GM23338 (cell line): ENCODE data around the gene ZKSCAN8.

ENCODE experiments used
- CREB1 ChIP-seq: fragments of 250-450 bp; sonication (Bioruptor Pico); IDR thresholded peaks from 2 replicates; pipeline ENCODE4 v1.5.0; 2020; ENCODE audit warnings: low read depth, mild to moderate bottlenecking, moderate library complexity
- EZH2 ChIP-seq: fragments of 200-600 bp; sonication (generic); IDR thresholded peaks from one replicate; pipeline ENCODE4 v1.8.0; 2017; ENCODE audit warnings: antibody characterized with exemption, mild to moderate bottlenecking, low read depth; ENCODE audit not compliant: unreplicated experiment
- EZH2phosphoT487 ChIP-seq: fragments of 200-600 bp; sonication (generic); IDR thresholded peaks from one replicate; pipeline ENCODE4 v1.8.1; 2018; ENCODE audit warnings: antibody characterized with exemption; ENCODE audit not compliant: unreplicated experiment
- JUNB ChIP-seq: IDR thresholded peaks from one replicate; pipeline ENCODE4 v1.6.1; 2016; ENCODE audit warnings: antibody characterized with exemption; ENCODE audit not compliant: unreplicated experiment
- NANOG ChIP-seq: IDR thresholded peaks from 2 replicates; pipeline ENCODE4 v1.6.1; 2016; ENCODE audit warnings: antibody characterized with exemption, borderline replicate concordance
- POLR2AphosphoS5 ChIP-seq: IDR thresholded peaks from 2 replicates; pipeline ENCODE4 v1.6.1; 2016; ENCODE audit warnings: antibody characterized with exemption, low read depth
- STAT1 ChIP-seq: IDR thresholded peaks from one replicate; pipeline ENCODE4 v1.6.1; 2016; ENCODE audit warnings: antibody characterized with exemption; ENCODE audit not compliant: unreplicated experiment
- ZNF114 ChIP-seq: fragments of 250-450 bp; sonication (Bioruptor Pico); IDR thresholded peaks from 2 replicates; pipeline ENCODE4 v1.5.0; 2020; ENCODE audit warnings: mild to moderate bottlenecking, moderate library complexity
- TF ChIP-seq, protein P1 (sequence below), 2 experiments: fragments of 200-600 bp in 1 of 2; sonication (generic) in 1 of 2; conservative IDR thresholded peaks; 2 replicates each; pipeline versions ENCODE4 v1.5.1 to v1.6.1; 2016 to 2017; ENCODE audit warnings: antibody characterized with exemption in 2 of 2, low read depth in 2 of 2, mild to moderate bottlenecking in 2 of 2, moderate library complexity in 1 of 2
- TF ChIP-seq, protein P2 (sequence below): IDR thresholded peaks from one replicate; pipeline ENCODE4 v1.6.1; 2018; ENCODE audit warnings: antibody characterized with exemption; ENCODE audit not compliant: unreplicated experiment
- TF ChIP-seq, protein P3 (sequence below): IDR thresholded peaks from 2 replicates; pipeline ENCODE4 v1.6.1; 2016; ENCODE audit warnings: antibody characterized with exemption

DNA sequence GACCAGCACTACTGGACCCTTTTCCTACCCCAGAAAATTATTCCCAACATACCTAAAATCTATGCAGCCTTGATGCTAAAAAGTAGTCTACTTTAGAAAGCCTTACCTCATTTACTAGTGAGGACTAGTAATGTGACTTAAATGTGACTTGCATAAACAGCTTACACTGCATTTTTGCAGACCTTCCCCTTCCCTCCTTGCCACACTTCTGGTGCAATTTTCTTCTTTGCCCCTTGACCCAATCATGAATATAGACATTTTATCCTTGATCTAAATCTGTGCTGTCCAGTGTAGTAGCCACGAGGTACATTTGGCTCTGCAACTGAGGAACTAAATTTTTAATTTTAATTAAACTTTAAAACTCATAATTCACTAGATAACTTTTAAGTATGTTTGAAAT is 7.0 kb upstream of the ZKSCAN8 start:
- TF ChIP-seq, protein P1, sequence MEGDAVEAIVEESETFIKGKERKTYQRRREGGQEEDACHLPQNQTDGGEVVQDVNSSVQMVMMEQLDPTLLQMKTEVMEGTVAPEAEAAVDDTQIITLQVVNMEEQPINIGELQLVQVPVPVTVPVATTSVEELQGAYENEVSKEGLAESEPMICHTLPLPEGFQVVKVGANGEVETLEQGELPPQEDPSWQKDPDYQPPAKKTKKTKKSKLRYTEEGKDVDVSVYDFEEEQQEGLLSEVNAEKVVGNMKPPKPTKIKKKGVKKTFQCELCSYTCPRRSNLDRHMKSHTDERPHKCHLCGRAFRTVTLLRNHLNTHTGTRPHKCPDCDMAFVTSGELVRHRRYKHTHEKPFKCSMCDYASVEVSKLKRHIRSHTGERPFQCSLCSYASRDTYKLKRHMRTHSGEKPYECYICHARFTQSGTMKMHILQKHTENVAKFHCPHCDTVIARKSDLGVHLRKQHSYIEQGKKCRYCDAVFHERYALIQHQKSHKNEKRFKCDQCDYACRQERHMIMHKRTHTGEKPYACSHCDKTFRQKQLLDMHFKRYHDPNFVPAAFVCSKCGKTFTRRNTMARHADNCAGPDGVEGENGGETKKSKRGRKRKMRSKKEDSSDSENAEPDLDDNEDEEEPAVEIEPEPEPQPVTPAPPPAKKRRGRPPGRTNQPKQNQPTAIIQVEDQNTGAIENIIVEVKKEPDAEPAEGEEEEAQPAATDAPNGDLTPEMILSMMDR (conservative IDR thresholded peaks at IDR 0.05; ENCODE audit: low read depth in 2 of 2): no peak
- TF ChIP-seq, protein P2, sequence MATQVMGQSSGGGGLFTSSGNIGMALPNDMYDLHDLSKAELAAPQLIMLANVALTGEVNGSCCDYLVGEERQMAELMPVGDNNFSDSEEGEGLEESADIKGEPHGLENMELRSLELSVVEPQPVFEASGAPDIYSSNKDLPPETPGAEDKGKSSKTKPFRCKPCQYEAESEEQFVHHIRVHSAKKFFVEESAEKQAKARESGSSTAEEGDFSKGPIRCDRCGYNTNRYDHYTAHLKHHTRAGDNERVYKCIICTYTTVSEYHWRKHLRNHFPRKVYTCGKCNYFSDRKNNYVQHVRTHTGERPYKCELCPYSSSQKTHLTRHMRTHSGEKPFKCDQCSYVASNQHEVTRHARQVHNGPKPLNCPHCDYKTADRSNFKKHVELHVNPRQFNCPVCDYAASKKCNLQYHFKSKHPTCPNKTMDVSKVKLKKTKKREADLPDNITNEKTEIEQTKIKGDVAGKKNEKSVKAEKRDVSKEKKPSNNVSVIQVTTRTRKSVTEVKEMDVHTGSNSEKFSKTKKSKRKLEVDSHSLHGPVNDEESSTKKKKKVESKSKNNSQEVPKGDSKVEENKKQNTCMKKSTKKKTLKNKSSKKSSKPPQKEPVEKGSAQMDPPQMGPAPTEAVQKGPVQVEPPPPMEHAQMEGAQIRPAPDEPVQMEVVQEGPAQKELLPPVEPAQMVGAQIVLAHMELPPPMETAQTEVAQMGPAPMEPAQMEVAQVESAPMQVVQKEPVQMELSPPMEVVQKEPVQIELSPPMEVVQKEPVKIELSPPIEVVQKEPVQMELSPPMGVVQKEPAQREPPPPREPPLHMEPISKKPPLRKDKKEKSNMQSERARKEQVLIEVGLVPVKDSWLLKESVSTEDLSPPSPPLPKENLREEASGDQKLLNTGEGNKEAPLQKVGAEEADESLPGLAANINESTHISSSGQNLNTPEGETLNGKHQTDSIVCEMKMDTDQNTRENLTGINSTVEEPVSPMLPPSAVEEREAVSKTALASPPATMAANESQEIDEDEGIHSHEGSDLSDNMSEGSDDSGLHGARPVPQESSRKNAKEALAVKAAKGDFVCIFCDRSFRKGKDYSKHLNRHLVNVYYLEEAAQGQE: no peak
- TF ChIP-seq EZH2phosphoT487: no peak
- TF ChIP-seq, protein P3, sequence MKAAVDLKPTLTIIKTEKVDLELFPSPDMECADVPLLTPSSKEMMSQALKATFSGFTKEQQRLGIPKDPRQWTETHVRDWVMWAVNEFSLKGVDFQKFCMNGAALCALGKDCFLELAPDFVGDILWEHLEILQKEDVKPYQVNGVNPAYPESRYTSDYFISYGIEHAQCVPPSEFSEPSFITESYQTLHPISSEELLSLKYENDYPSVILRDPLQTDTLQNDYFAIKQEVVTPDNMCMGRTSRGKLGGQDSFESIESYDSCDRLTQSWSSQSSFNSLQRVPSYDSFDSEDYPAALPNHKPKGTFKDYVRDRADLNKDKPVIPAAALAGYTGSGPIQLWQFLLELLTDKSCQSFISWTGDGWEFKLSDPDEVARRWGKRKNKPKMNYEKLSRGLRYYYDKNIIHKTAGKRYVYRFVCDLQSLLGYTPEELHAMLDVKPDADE: no peak
- TF ChIP-seq EZH2: no peak
- TF ChIP-seq ZNF114 (CRISPR knock-in tag): no peak
- TF ChIP-seq POLR2AphosphoS5: no peak
- TF ChIP-seq NANOG: no peak
- no peak for TF ChIP-seq STAT1
- no peak for TF ChIP-seq JUNB
- TF ChIP-seq CREB1 (CRISPR knock-in tag): no peak
